GM19452 (cell line): ENCODE data around the gene MAPK1IP1L.
"Not testable (repeated sequence)": the region's sequence is repeated elsewhere in the genome, so short reads cannot be mapped to it uniquely, and the experiment has no call there.

Experiments
- ATAC-seq: cut with Tn5 transposase; IDR thresholded peaks from one replicate; pipeline ENCODE4 v1.9.1; 2021; ENCODE audit not compliant: unreplicated experiment

Gene MAPK1IP1L

DNA sequence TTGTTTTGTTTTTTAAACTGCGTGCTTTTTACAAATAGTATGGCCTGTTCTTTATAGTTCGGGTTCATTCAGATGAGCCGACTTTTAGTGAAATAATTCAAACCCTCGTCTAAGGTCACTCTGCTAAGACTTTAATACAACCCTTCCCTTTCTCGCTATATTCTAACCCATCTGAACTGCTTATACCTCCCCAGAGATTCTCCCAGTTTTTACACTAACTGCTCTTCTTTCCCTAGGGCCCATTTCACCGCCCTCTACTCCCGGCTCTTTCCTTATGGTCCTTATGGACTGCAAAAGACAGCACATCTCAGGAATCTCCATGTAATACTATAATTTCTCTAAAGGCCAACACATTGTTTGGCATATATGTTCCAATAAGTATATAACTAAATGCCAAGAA, 2.1 kb downstream of the MAPK1IP1L start:
- ATAC-seq: no peak

DNA sequence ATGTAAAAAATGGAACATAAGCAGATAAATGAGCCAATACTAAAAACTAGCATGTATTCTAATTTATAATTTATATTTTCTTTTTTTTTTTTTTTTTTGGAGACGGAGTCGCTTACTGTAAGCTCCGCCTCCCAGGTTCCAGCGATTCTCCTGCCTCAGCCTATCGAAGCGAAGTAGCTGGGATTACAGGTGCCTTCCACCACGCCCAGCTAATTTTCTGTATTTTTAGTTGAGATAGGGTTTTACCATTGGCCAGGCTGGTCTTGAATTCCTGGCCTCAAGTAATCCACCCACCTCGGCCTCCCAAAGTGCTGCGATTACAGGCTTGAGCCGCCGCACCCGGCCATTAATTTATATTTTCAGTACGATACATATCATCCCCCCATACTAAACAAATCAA, 2.7 kb downstream of the MAPK1IP1L start:
- ATAC-seq: no peak

DNA sequence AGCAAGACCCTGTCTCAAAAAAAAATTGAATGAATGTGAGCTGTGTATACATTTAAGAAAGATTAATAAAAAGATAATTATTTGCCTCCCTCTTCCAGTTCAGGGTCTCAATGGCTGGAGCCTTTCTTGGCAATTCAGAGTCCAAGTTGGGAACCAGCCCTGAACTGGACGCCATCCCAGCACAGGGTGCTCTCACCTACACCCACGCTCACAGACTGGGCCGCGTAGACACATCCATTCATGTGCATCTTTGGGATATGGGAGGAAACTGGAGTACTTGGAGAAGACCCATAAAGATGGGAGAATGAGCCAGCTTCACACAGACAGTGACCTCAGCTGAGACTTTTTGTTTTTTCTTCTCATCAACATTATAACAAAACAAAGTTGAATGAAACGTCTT, 6.5 kb downstream of the MAPK1IP1L start:
- no peak for ATAC-seq

DNA sequence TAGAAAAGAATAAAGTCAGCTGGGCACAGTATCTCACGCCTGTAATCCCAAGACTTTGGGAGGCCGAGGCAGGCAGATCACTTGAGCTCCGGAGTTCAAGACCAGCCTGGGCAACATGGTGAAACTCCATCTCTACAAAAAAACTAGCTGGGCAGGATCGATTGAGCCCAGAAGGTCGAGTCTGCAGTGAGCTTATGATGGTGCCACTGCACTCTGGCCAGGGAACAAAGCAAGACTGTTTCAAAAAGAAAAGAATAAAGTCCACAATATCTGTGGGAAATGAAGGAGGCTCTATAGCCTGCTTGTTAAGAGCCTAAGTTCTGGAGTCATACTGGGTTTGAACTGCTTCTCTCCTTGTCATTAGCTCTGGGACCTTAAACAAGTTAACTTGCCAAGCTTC, 7.9 kb downstream of the MAPK1IP1L start:
- ATAC-seq: no peak

DNA sequence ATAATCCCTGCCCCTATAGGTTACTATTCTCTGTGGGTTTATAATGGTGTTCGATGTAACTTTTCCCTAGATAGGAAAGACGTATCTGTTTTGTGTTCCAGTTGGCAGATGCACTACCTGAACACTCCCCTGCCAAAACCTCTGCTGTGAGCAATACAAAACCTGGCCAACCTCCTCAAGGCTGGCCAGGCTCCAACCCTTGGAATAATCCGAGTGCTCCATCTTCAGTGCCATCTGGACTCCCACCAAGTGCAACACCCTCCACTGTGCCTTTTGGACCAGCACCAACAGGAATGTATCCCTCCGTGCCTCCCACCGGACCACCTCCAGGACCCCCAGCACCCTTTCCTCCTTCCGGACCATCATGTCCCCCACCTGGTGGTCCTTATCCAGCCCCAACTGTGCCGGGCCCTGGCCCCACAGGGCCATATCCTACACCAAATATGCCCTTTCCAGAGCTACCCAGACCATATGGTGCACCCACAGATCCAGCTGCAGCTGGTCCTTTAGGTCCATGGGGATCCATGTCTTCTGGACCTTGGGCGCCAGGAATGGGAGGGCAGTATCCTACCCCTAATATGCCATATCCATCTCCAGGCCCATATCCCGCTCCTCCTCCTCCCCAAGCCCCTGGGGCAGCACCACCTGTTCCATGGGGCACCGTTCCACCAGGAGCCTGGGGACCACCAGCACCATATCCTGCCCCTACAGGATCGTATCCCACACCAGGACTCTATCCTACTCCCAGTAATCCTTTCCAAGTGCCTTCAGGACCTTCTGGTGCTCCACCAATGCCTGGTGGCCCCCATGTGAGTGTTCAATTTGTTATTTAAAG, 11.3 kb downstream of the MAPK1IP1L start:
- ATAC-seq: no peak

DNA sequence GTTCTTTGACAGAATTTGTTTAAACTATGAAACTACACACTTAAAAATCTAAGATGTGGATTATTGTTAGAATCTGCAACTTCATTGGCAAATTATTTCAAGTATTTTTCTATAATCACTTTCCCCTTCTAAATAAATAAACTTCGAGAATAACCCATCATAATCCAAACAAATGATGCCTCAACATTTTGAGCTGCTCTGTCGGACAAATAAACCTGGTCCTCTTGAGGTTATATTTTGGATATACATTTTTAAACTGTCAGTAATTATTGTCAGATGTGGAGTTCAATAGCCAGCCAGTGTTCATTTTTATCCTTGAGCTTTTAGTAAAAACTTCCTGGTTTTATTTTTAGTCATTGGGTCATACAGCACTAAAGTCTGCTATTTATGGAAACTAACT, 13.4 kb downstream of the MAPK1IP1L start:
- not testable (repeated sequence) for ATAC-seq

DNA sequence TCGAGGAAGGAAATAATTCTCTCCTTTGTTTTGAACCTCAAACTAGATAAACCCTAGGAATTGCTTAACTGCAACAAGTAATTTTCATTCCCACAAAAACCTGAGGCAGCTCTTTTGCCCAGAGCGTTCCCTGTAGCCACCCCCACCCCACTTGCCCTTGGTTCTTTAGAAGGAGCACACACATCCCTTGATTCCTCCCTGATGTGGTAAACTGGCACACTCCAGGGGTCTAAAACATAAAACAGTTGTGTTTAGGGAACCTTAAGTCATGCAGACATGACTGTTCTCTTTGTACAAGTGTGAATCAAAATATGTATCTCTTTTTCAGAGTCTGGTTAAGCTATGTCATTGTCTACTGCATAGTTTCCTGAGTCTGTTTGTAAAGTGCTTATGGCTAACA, 14.0 kb downstream of the MAPK1IP1L start:
- no peak for ATAC-seq

DNA sequence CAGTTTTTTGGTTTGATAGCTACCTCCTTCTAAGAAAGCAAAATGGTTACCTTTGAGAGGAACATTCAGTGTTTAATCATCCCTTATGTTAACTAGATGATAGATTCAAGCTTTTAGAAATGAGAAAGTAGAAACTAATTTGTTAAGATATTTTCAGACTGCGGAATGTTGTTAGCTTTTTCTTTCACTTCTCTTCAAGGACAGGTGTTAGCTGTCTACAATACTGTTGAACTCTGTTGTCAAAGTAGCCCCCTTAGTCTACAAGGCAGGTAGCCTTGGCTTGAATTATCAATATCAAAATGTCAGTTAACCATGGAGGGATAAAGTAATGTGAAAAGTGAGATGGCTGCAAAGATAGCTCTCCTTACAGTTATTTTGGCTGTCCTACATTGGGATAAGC, 14.8 kb downstream of the MAPK1IP1L start:
- ATAC-seq: no peak

DNA sequence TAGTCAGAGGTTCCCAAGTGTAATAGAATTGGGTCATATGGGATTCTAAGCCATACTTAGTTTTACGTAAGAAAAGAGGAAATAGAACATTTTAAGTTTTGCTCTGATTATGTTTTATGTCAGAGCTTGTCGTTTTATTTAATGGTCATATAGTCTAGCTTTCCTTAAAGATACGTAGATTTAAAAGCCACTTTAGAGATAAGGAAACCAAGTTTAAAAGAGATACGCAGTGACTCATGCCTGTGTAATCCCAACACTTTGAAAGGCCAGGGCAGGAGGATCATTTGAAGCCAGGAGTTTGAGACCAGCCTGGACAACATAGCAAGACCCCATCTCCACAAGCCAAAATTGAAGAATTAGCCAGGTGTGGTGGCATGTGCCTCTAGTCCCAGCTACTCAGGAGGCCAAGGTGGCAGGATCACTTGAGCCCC, 19.5 kb downstream of the MAPK1IP1L start:
- no peak for ATAC-seq

DNA sequence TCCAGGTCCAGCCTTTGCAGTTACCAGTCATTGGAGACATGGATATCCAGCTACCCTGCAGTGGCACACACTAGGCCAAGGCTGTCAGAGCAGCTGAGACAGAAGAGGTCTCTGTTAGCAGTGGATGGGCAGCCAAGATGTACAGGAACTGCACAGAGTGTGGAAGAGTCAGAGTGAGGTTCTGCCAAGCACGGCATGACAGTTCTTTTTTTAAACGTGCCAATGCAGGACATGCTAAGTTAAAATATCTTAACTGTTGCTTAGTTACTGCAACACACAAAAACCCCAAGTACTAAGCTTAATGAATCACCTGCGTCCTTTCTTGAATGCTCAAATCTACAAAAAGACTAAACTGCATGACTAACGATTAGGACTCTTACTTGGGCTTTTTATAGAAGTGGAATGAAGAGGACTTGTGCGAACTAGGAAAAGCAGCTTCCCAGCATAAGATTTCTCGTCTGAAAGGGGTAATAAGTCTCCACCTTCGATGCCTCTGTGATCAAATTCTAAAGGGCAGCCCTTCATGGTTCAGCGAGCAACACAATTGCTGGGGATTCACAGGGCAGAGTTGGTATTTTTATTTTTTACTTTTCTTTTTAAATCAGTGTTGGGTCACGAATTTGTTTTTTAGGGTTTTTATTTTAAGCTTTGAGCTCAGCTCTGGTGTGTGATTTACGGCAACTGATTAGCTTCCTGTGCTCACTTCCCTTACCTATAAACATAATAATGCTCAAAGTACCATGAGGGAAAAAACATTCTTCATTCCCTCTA, 20.6 kb downstream of the MAPK1IP1L start:
- peak; percentile 57 for ATAC-seq

DNA sequence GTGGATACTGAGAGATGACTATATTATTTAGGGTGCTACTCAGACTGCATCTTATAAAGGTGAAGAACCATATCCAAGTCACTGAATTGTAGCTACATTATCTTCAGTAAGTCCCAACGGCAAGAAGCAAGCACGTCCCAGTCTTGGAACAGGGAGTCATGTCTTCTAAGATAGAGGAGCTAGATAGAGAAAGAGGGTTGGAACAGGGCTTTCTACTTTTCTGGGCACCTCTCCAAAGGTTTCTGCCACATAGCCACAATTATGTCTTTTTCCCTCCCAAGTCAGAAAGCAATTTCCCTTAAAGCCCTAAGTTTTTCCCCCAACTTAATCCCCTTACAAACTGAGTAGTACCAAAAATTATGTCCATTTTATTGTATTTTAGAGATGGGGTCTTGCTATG, 22.4 kb downstream of the MAPK1IP1L start:
- no peak for ATAC-seq

DNA sequence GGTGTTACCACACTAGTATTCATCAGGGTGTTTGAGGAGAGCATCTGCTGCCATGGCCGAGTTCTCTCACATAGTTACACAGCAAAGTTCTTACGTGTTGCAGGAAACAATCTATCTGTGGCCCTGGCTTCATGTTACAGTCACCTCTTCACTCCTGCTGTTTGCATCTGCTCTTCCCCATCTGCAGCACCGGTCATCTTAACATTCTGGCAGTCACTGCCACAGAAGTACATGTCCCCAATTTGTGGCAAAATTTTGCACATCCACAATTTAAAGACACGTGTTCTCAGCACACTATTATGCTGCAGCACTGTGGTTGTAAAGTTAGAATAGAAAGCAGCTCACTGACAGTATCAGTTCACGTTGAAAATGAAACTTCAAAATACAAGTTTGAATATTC, 23.2 kb downstream of the MAPK1IP1L start:
- peak; percentile 46 for ATAC-seq

DNA sequence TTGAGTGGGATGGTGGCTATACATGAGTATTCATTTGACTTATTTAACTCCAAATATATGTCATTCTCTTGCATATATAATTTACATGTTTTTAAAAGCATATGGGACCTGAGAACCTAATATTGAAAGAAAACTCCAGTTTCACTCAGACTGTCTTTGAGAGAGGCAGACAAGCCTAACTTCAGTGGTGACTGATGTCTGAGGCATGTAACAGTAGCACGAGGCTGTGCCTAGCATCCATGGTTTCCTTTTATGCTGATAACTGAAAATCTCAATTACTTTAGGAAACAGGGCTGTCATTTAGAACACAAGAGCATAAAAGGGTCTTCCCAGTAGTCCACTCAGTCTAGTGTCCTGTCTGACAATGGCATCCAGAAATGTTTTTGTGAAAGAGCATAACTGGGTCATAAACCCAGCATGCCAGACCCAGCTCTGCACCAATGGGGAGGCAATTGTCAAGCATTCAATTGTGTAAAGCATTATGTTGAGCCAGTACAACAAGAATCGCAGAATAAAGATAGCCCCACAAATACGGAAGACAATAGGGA, 24.3 kb downstream of the MAPK1IP1L start:
- ATAC-seq: no peak

DNA sequence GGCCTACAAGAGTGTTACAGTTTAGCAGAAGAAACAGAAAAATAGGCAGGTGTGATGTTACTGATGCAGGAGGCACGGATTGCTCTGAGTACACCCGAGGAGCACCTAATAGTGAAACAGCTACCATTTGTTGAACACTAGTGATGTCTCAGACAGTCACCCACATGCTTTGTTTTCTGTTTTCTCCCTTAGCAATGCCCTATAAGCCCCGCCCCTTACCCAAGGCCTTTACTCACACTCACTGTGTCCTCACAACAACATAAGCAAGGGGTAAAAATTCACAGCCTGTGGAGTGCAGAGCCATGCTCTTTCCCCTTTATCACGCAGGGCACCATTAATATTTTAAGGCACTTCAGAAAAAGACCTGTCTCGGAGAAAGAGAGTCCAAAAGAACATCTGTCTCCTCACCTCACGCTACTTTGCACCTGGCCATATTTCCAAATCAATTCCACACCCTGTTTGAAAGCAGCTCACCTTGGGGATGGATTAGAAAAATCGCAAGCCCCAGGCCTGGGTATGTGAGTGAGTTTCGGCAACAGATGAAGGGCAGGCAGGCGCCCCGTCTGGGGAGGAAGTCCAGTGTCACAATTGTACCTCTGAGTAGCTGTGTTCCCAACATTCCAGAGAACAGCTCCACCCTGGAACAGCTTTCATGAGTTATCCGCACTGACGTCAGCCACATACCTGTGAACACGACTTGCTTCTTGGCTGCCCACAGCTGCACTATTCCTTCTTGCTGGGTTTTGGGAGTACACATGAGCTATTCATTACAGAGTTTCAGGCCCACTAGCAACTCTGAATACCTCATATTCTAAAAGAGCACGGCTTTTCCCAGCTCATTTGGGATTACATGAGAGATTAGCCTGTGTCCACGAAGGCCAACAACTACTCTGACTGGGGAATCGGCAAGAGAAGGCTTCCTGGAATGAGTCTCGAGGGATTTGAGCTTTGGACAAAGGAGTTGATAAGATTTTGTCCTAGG, 26.0 kb downstream of the MAPK1IP1L start:
- ATAC-seq: no peak

DNA sequence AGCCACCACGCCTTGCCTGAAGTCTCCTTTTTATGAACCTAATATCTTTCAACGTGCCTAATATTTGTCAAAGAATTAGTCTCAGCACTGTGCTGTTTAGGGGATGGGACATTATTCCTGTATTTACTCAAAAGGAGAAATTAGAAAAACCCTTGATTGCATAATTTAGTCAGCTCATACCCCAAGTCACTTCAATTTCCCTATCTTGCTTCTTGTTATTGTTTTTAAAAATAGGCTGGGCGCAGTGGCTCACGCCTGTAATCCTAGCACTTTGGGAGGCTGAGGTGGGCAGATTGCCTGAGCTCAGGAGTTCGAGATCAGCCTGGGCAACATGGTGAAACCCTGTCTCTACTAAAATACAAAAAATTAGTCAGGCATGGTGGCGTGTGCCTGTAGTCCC, 28.5 kb downstream of the MAPK1IP1L start:
- ATAC-seq: not testable (repeated sequence)

DNA sequence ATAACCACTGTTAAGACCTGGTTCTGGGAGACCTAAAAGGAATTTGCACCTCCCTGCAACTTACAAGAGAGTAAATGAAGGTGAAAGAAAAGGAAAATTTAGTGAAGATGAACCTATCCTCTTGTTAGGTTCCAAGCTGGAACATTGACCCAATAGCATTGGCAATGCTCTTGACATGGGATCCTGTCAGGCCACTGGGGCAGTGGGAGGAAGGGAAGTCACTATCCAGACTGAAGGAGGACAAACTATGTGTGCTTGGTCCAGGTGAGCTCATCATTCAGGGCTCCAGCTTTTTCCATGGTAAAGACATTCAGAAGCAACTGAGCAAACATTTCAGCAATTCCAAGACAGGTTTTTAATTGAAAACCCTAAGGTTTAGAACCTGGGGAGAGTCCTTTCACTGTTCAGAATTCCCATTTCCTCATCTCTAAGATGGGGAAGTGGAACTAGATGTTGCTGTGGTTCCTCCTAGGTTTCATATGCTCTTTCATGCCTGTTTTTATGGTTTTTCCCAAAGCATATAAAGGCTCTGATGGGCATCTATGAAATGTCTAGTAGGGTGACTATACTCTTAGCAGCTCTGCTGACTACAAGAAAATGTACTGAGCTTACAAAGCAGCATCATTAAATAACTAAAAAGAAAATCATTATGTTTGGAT, 33.1 kb downstream of the MAPK1IP1L start:
- no peak for ATAC-seq

DNA sequence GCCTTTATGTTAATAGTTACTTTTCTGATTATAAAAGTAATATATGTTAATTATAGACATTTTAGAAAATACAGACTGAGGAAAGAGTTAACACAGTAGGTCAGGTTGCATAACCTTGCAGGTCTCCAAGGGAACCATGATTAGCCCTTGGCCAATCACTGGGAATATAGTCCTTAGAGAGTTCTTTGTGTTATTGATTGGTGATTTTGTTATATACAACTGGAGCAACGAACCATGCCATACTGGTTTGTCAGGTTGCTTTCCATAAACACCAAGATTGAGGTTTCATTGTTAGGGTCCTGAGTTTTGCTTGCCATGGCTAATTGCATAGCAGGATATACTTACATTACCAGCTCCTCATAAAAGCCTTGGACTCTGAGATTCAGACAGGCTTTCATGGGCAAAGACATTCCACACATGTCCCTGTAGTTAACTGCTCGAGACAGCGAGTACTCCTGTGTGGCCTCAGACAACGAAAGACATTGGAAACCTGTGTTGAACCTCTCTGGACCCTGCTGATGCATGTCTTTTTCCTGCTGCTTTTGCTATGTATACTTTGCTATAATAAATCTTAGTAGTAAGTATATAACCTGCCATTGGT, 33.7 kb downstream of the MAPK1IP1L start:
- ATAC-seq: no peak

DNA sequence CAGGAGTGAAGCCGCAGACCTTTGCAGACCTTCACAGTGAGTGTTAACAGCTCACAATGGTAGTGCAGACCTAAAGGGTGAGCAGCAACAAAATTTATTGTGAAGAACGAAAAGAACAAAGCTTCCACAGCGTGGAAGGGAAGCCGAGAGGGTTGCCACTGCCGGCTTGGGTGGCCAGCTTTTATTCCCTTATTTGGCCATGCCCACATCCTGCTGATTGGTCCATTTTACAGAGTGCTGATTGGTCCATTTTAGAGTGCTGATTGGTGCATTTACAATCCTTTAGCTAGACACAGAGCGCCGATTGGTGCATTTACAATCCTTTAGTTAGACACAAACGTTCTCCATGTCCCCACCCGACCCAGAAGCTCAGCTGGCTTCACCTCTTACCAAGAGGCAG, 35.5 kb downstream of the MAPK1IP1L start:
- ATAC-seq: no peak

DNA sequence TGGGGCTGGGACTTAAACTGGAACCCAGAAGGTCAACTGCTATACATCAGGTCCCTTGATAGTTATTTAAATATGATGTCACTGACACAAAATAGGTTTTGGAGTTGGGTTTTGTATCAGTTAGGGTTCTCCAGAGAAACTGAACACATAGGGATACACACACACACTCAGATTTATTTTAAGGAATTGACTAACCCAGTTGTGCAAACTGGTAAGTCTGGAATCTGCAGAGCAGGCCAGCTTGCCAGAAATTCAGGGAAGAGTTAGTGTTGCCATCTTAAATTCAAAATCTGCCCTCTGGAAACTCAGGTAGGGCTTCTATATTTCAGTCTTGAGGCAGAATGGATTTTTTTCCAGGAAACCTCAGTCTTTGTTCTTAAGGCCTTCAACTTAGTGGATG, 36.9 kb downstream of the MAPK1IP1L start:
- no peak for ATAC-seq

DNA sequence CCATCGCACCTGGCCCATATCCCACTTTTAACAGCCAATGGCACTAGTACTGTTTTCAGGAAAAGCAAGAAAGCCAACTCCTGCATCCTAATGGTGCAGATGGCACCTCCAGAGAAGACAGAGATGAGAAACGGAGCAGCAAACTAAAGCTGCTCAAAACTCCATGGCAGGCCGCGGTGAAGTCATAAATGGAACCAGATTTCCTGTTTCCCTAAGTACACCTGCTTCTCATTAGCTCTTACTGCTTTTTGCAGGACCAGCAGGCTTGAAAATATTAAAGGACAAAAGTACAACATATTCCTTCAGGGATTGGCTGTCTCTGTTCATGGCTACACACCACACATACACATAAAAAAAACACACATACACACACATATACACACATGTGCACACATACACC, 40.9 kb downstream of the MAPK1IP1L start:
- no peak for ATAC-seq
